Neuronal stem cell (in vitro differentiated cells): ENCODE data around the gene BLVRA.
"Not testable (repeated sequence)": the region's sequence is repeated elsewhere in the genome, so short reads cannot be mapped to it uniquely, and the experiment has no call there.

Experiments used
- DNase-seq: peaks from one replicate; pipeline ENCODE4 v3.0.0-alpha.2; 2013; ENCODE audit warnings: low spot score
- H2AFZ ChIP-seq: one replicate; pipeline ENCODE4 v1.6.1; 2013; ENCODE audit warnings: mild to moderate bottlenecking, low read length, inconsistent platforms
- H2AK5ac ChIP-seq: 2 replicates; pipeline ENCODE4 v1.6.1; 2013; ENCODE audit warnings: low read depth, mild to moderate bottlenecking, inconsistent platforms, low read length, moderate library complexity, mixed read lengths
- H2BK120ac ChIP-seq: 2 replicates; pipeline ENCODE4 v1.6.1; 2013; ENCODE audit warnings: low read depth, mild to moderate bottlenecking, inconsistent platforms, low read length, moderate library complexity, mixed read lengths
- H2BK12ac ChIP-seq: one replicate; pipeline ENCODE4 v1.6.1; 2013; ENCODE audit warnings: low read length, inconsistent platforms
- H2BK15ac ChIP-seq: 2 replicates; pipeline ENCODE4 v1.6.1; 2013; ENCODE audit warnings: mild to moderate bottlenecking, low read length, inconsistent platforms, mixed read lengths
- H2BK5ac ChIP-seq: one replicate; pipeline ENCODE4 v1.6.1; 2013; ENCODE audit warnings: inconsistent platforms, mild to moderate bottlenecking, low read length, moderate library complexity
- H3K14ac ChIP-seq: one replicate; pipeline ENCODE4 v1.6.1; 2013; ENCODE audit warnings: low read length, inconsistent platforms
- H3K18ac ChIP-seq: 2 replicates; pipeline ENCODE4 v1.6.1; 2013; ENCODE audit warnings: low read length, inconsistent platforms
- H3K23ac ChIP-seq: 2 replicates; pipeline ENCODE4 v1.6.1; 2013; ENCODE audit warnings: low read depth, mild to moderate bottlenecking, mixed read lengths, low read length, inconsistent platforms; ENCODE audit not compliant: poor library complexity
- H3K27ac ChIP-seq: replicated peaks from 3 replicates; pipeline ENCODE4 v1.5.1; 2013; ENCODE audit warnings: low read length, inconsistent platforms
- H3K27me3 ChIP-seq, 3 experiments: 2 replicates each; pipeline ENCODE4 v1.6.1; 2013; ENCODE audit warnings: low read length in 3 of 3, mild to moderate bottlenecking in 2 of 3, inconsistent platforms in 1 of 3, low read depth in 1 of 3, mixed read lengths in 1 of 3, moderate library complexity in 1 of 3; ENCODE audit not compliant: control insufficient read depth in 3 of 3, insufficient read depth in 3 of 3
- H3K36me3 ChIP-seq, 2 donors: replicated peaks in 1 of 2; 2 replicates each; pipeline ENCODE4 v1.6.1; 2013; ENCODE audit warnings: low read length in 2 of 2; ENCODE audit not compliant: control insufficient read depth in 2 of 2, insufficient read depth in 2 of 2
- H3K4ac ChIP-seq: 2 replicates; pipeline ENCODE4 v1.6.1; 2013; ENCODE audit warnings: inconsistent platforms, mild to moderate bottlenecking, low read length, moderate library complexity
- H3K4me1 ChIP-seq, 2 donors: 1 replicate in 1 of 2; 2 replicates in 1 of 2; pipeline ENCODE4 v1.6.1; 2013; ENCODE audit warnings: low read length in 2 of 2, low read depth in 1 of 2; ENCODE audit not compliant: control insufficient read depth in 2 of 2, insufficient read depth in 1 of 2
- H3K4me2 ChIP-seq: one replicate; pipeline ENCODE4 v1.6.1; 2013; ENCODE audit warnings: mild to moderate bottlenecking, low read length, inconsistent platforms; ENCODE audit not compliant: insufficient read depth, poor library complexity, severe bottlenecking
- H3K4me3 ChIP-seq, 2 donors: 2 replicates each; pipeline ENCODE4 v1.5.1; 2013; ENCODE audit warnings: low read length in 2 of 2, mild to moderate bottlenecking in 2 of 2, inconsistent platforms in 1 of 2, moderate library complexity in 1 of 2
- H3K79me1 ChIP-seq: one replicate; pipeline ENCODE4 v1.6.1; 2013; ENCODE audit warnings: low read depth, mild to moderate bottlenecking, inconsistent platforms, low read length, moderate library complexity
- H3K9ac ChIP-seq: one replicate; pipeline ENCODE4 v1.6.1; 2013; ENCODE audit warnings: mild to moderate bottlenecking, low read depth, low read length, inconsistent platforms; ENCODE audit not compliant: poor library complexity
- H3K9me3 ChIP-seq, 2 donors: replicated peaks in 1 of 2; 2 replicates each; pipeline versions ENCODE3 to v1.6.1; 2013; ENCODE audit warnings: low read length in 2 of 2, mild to moderate bottlenecking in 2 of 2, inconsistent platforms in 1 of 2, low read depth in 1 of 2, mixed read lengths in 1 of 2, moderate library complexity in 1 of 2; ENCODE audit not compliant: control insufficient read depth in 2 of 2, insufficient read depth in 1 of 2
- H4K8ac ChIP-seq: one replicate; pipeline ENCODE4 v1.6.1; 2013; ENCODE audit warnings: low read depth, mild to moderate bottlenecking, inconsistent platforms, low read length, moderate library complexity
- H4K91ac ChIP-seq: one replicate; pipeline ENCODE4 v1.6.1; 2013; ENCODE audit warnings: low read length, low read depth, mild to moderate bottlenecking, inconsistent platforms; ENCODE audit not compliant: poor library complexity
- WGBS, 2 donors: extraction: QIAGEN DNeasy Blood & Tissue Kit; methylation state at CpG; one replicate each; pipeline ENCODE4 v1.1.7; 2013; ENCODE audit warnings: missing lambda C conversion rate in 2 of 2, mixed read lengths in 1 of 2; ENCODE audit not compliant: insufficient read length in 2 of 2, insufficient replicate concordance in 1 of 2; ENCODE audit errors: extremely low coverage in 2 of 2; 5-methylcytosine and 5-hydroxymethylcytosine counted together

BLVRA gene

DNA sequence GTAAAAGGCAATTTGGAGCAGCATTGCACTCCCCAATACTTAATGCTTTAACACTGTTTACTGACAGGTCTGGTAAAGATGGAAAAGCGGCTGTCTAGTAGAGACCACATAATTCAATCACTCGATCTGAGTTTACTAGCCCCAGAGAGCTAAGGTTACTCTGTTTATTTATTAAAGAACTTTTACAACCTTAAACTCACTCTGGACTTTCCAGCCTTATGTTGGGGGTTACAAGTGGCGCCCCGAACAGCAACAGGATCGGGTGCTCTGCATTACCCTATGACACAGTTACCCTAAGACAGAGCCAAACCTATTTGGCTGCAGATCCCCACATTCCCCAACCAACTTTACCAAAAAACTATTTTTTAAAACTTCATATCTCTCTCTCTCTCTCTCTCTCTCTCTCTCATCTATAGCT lies 66.9 kb downstream of the BLVRA start:
- Histone ChIP-seq H3K27me3 (peaks cover 0 to 52% (median 0%) of the 10 kb centered on the region in 3 experiments), H2BK120ac (no peak overlapping the region), H2AK5ac (no peak overlapping the region), H3K79me1 (no peaks in the 10 kb centered on the region), H2BK12ac (no peak overlapping the region), H3K27ac (no peak overlapping the region), H3K9me3 (no peaks in the 10 kb centered on the region), H3K4me1 (no peaks in the 10 kb centered on the region), H2BK15ac (no peak overlapping the region), H4K8ac (no peak overlapping the region), H3K36me3 (no peaks in the 10 kb centered on the region), H2BK5ac (no peak overlapping the region), H3K23ac (no peak overlapping the region), H3K9ac (no peak overlapping the region), H3K4ac (no peak overlapping the region), H3K18ac (no peak overlapping the region), H4K91ac (no peak overlapping the region), H3K4me3 (no peak overlapping the region), H3K4me2 (no peak overlapping the region), H3K14ac (no peak overlapping the region), H2AFZ (no peak overlapping the region)
- DNase-seq: no peak
- WGBS, 2 donors: no CpG with 5 or more reads among the region's 5 CpGs

DNA sequence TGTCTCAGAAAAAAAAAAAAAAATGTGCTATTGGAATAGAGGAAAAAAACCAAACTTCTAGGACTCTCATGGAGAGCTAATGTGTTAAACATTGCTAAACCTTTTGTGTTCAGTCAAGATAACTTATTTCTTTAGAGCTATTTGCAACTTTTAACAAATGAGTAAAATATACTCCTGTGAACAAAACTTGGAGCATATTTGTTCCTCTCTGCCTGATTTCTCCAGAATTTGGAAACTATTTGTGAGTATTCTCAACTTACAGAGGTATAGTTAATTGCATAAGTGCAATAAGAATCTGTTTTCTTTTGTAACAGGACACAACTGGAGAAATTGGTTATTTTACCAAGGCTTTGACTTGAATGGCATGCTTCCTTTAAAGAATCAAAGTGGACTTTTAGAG lies 72.4 kb downstream of the BLVRA start:
- not testable (repeated sequence) for H3K4me1 ChIP-seq, DNase-seq, H2BK12ac ChIP-seq, H2AK5ac ChIP-seq, H3K9me3 ChIP-seq, H4K8ac ChIP-seq, H3K23ac ChIP-seq, H3K14ac ChIP-seq, H3K9ac ChIP-seq, H3K4ac ChIP-seq, H3K79me1 ChIP-seq, H2BK15ac ChIP-seq, H3K36me3 ChIP-seq, H3K4me2 ChIP-seq, H4K91ac ChIP-seq, H2AFZ ChIP-seq, H3K4me3 ChIP-seq, H3K27ac ChIP-seq, H2BK120ac ChIP-seq, H2BK5ac ChIP-seq, H3K18ac ChIP-seq
- H3K27me3 ChIP-seq: peaks cover 0 to 25% (median 0%) of the 10 kb centered on the region in 3 experiments

DNA sequence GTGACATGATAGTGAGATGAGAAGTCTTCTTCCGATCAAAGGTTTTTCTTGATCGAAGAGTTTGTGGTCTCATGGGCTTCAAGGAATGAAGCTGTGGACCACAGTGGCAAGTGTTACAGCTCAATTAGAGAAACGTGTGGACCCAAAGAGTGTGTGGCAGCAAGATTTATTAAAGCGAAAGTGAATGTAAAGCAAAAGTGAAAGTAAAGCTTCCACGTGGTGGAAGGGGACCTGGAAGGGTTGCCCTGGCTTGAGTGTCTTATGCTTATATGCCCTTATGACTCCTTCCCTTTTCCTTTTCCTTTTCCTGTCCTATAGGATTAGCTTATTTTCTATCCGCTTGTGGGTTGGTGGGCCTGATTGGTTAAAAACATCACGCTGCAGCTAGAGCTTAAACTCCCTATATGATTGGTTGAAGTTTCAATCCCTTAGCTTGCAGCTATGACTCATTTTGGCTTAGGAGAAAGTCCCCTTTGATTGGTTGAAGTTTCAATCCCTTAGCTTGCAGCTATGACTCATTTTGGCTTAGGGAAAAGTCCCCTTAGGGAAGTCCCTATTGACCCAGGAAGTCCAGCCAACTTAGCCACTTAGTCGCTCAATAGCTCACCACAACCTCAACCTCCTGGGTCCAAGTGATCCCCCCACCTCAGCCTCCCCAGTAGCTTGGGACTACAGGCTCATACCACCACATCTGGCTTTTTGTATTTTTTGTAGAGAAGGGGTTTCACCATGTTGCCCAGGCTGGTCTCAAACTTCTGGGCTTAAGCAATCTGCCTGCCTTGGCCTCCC lies 76.2 kb downstream of the BLVRA start:
- Histone ChIP-seq H4K91ac (no peak overlapping the region), H3K36me3 (no peaks in the 10 kb centered on the region), H2AFZ (peak overlapping the region; percentile 71), H3K14ac (no peak overlapping the region), H2BK15ac (no peak overlapping the region), H2AK5ac (no peak overlapping the region), H2BK12ac (no peak overlapping the region), H3K18ac (no peak overlapping the region), H3K9me3 (no peaks in the 10 kb centered on the region), H2BK5ac (no peak overlapping the region), H3K9ac (no peak overlapping the region), H3K4me1 (peaks cover 0 to 1% of the 10 kb centered on the region in 2 donors), H3K4me3 (peak overlapping the region in 1 of 2 donors; percentile 2), H3K4ac (no peak overlapping the region), H3K79me1 (no peaks in the 10 kb centered on the region), H3K27me3 (peaks cover 0 to 4% (median 0%) of the 10 kb centered on the region in 3 experiments), H2BK120ac (no peak overlapping the region), H4K8ac (no peak overlapping the region), H3K27ac (no peak overlapping the region), H3K23ac (no peak overlapping the region), H3K4me2 (no peak overlapping the region)
- no peak for DNase-seq
- WGBS, 2 donors: no CpG with 5 or more reads among the region's 8 CpGs

DNA sequence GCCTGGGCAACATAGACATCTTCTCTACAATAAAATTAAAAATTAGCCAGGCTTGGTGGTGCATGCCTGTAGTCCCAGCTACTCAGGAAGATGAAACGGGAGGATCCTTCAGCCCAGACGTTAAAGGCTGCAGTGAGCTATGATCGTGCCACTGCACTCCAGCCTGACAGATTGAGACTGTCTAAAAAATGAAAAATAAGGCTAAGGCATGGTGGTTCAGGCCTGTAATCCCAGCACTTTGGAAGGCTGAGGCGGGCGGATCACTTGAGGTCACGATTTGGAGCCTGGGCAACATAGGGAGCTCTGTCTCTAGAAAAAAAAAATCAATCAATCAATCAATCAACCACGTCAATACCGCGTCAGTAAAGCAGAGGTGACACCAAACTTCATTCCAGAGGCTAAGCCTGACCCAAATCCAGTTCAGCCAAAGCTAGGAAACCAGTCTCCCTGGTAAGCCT lies 79.8 kb downstream of the BLVRA start:
- Histone ChIP-seq H2BK15ac (no peak overlapping the region), H3K79me1 (no peaks in the 10 kb centered on the region), H3K27me3 (peaks cover 0 to 9% (median 0%) of the 10 kb centered on the region in 3 experiments), H3K18ac (no peak overlapping the region), H2AFZ (peak overlapping the region; percentile 95), H2AK5ac (no peak overlapping the region), H3K4ac (no peak overlapping the region), H4K91ac (no peak overlapping the region), H3K9ac (no peak overlapping the region), H3K27ac (no peak overlapping the region), H3K23ac (no peak overlapping the region), H4K8ac (no peak overlapping the region), H3K4me2 (no peak overlapping the region), H3K36me3 (no peaks in the 10 kb centered on the region), H3K9me3 (no peaks in the 10 kb centered on the region), H3K4me1 (peaks cover 0 to 1% of the 10 kb centered on the region in 2 donors), H3K14ac (no peak overlapping the region), H2BK12ac (no peak overlapping the region), H3K4me3 (peak overlapping the region in 1 of 2 donors; percentile 25), H2BK120ac (no peak overlapping the region), H2BK5ac (no peak overlapping the region)
- DNase-seq: no peak
- no CpG with 5 or more reads among the region's 9 CpGs for WGBS, 2 donors
